HG02970 (cell line): ENCODE measurements around the gene SCUBE2.
"Not testable (repeated sequence)": the region's sequence is repeated elsewhere in the genome, so short reads cannot be mapped to it uniquely, and the experiment has no call there.

Experiments
- ATAC-seq: cut with Tn5 transposase; IDR thresholded peaks from one replicate; pipeline ENCODE4 v1.9.1; 2021; ENCODE audit warnings: mild to moderate bottlenecking, moderate library complexity, moderate number of reproducible peaks; ENCODE audit not compliant: unreplicated experiment, low FRiP score

The SCUBE2 gene

GRCh38 chr11:8979365-8979764 is 112.0 kb downstream of the SCUBE2 start:
- ATAC-seq: not testable (repeated sequence)

- no peak for ATAC-seq
These were observed 118.3 kb downstream of the SCUBE2 start for GRCh38 chr11:8973121-8973520.

DNA sequence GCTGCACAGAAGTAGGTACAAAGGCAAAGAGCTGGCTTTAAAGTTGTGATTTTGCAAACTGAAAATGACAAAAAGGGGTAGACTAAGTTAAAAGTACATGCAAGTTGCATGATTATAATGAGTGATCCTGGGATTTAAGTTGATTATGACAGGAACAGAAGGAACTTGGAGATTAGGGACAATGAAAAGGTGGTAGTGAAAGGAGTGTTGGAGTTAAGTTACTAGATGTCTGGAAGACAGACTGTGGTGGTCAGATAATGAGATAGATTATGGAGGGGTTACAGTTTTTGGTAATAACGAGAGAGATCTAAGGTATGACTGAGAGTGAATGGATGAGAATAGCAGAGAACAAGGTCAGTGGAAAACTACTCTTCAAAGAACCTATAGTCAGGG is 119.5 kb downstream of the SCUBE2 start:
- no peak for ATAC-seq

DNA sequence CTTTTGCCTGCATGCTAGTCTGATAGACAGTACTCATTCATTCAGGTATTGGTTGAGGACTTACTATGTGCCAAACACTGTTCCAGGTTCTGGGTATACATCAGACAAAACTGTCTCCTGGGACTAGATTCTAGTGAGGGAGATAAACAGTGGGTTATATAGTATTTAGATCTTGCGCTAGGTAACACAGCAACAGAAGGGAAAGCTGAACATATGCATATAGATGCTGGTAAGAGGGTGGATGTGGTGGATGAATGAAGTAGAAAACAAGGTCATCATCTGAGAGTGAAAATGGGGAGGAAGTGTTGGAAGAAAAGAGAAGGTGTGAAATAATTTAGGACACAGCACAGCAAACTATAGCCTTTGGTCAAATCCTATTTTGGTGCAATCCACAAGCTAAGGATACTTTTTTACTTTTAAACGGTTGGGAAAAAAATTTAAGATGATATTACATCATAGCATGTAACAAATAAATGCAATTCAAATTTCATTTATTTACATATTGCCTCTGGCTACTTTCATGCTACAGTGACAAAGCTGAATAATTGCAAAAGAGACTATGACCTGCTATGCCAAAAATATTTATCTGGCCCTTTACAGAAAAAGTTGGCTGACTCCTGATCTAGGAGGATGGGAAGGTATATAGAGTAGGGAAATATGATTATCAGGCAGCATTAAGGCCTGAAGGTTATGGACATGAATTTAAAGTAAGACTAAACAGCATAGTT is 120.0 kb downstream of the SCUBE2 start:
- no peak for ATAC-seq
